ENCODE measurements around the gene ARHGAP28. TPM values are rescaled to one million over a fixed set of nuclear protein-coding genes. Genes with fewer than 3 reads are reported as not detected.

ARHGAP28 gene
- total RNA-seq, 6 donors from 2014 or later, result 4.1 to 18.9 (median 11.3) TPM

- no peaks in the 10 kb centered on the region for H3K4me1 ChIP-seq
- no peaks in the 10 kb centered on the region for H3K36me3 ChIP-seq
- no peaks in the 10 kb centered on the region for H3K9me3 ChIP-seq
- H3K27ac ChIP-seq, result no peak overlapping the region
- no peaks in the 10 kb centered on the region for H3K27me3 ChIP-seq
- 76 to 84% methylated on average over 5 of the region's 5 CpGs for WGBS, 2 donors
- no peak overlapping the region for H3K4me3 ChIP-seq
- DNase-seq (no peak), ATAC-seq (ENCODE audit: low FRiP score in 2 of 2) (no peak)
- TF ChIP-seq EP300 (IDR thresholded peaks at IDR 0.05) (no peak), CTCF (IDR thresholded peaks at IDR 0.05) (no peak), POLR2A (IDR thresholded peaks at IDR 0.05) (no peak), POLR2AphosphoS5 (IDR thresholded peaks at IDR 0.05) (no peak)
Measured at GRCh38 chr18:6792391-6792790, 62.9 kb downstream of the ARHGAP28 start.

GRCh38 chr18:6793455-6793854 is 63.9 kb downstream of the ARHGAP28 start:
- TF ChIP-seq POLR2AphosphoS5 (IDR thresholded peaks at IDR 0.05) (no peak), POLR2A (IDR thresholded peaks at IDR 0.05) (no peak), EP300 (IDR thresholded peaks at IDR 0.05) (no peak), CTCF (IDR thresholded peaks at IDR 0.05) (no peak)
- Histone ChIP-seq H3K4me1 (no peaks in the 10 kb centered on the region), H3K36me3 (no peaks in the 10 kb centered on the region), H3K4me3 (no peak overlapping the region), H3K9me3 (no peaks in the 10 kb centered on the region), H3K27ac (no peak overlapping the region), H3K27me3 (no peaks in the 10 kb centered on the region)
- ATAC-seq (ENCODE audit: low FRiP score in 2 of 2) (no peak), DNase-seq (no peak)
- 87 to 93% methylated on average over 5 of the region's 5 CpGs for WGBS, 2 donors

DNA sequence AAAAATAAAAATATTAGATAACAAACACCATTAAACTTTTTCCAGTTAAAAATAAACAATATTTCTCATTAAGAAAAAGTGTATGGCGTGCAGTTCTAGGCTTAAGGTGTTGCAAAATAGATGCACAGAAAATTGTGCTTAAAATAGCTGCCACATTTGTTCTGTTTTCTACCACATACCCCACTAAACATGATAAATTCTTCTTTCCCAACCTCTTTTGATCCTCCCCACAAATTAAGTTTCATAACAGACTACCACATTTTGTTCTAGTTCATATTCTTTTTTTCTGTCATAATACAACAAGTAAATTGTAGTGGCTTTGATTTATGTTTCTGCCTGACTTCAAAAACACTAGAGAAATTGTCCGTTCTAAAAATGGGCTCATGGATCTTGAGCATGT is 64.5 kb downstream of the ARHGAP28 start:
- Histone ChIP-seq H3K4me3 (no peak overlapping the region), H3K36me3 (no peaks in the 10 kb centered on the region), H3K27me3 (no peaks in the 10 kb centered on the region), H3K27ac (no peak overlapping the region), H3K9me3 (no peaks in the 10 kb centered on the region), H3K4me1 (no peaks in the 10 kb centered on the region)
- TF ChIP-seq EP300 (IDR thresholded peaks at IDR 0.05) (no peak), POLR2A (IDR thresholded peaks at IDR 0.05) (no peak), POLR2AphosphoS5 (IDR thresholded peaks at IDR 0.05) (no peak), CTCF (IDR thresholded peaks at IDR 0.05) (no peak)
- WGBS, 2 donors, result 88% methylated on average over 2 of the region's 2 CpGs
- DNase-seq (no peak), ATAC-seq (ENCODE audit: low FRiP score in 2 of 2) (no peak)

DNA sequence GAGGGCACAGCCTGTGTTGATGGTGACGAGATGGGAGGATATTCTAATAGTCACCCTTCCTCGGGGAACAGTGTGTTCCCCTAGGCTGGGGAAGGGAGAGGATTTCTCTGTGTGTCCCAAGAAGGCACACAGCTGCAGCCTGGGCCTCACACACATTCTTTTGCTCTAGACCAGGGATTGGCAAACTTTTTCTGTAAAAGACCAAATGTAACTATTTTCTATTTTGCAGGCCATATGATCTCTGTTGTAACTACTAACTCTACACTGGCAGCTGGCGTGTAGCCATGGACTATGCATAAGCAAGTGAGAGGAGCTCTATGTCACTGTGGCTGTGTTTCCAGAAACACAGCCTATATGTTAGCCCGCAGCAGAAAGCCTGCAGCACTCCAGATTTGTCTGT is 65.8 kb downstream of the ARHGAP28 start:
- no peaks in the 10 kb centered on the region for H3K4me1 ChIP-seq
- no peak for DNase-seq

More for the DNA sequence above, 65.8 kb downstream of the ARHGAP28 start:
- H3K27me3 ChIP-seq, result no peaks in the 10 kb centered on the region
- 76 to 78% methylated on average over 4 of the region's 4 CpGs for WGBS, 2 donors
- H3K36me3 ChIP-seq, result no peaks in the 10 kb centered on the region
- peak in 1 of 4 donors; percentile 12 for TF ChIP-seq EP300 (IDR thresholded peaks at IDR 0.05)
- TF ChIP-seq POLR2A (IDR thresholded peaks at IDR 0.05), result no peak
- peak; percentile 35 to 49 for TF ChIP-seq POLR2AphosphoS5 (IDR thresholded peaks at IDR 0.05)
- TF ChIP-seq CTCF (IDR thresholded peaks at IDR 0.05), result no peak
- peak overlapping the region in 1 of 4 donors; percentile 11 for H3K27ac ChIP-seq
- H3K9me3 ChIP-seq, result no peaks in the 10 kb centered on the region
- H3K4me3 ChIP-seq, result no peak overlapping the region
- peak in 1 of 2 donors; percentile 73 for ATAC-seq (ENCODE audit: low FRiP score in 2 of 2)

All from upper lobe of left lung (tissue), 6 donors.